GM18526 (cell line): ENCODE results near the gene BCAS1.

Source experiments
- POLR2A ChIP-seq: IDR thresholded peaks from 3 replicates; pipeline ENCODE4 v1.6.1; 2011; ENCODE audit not compliant: insufficient read length; ENCODE audit errors: extremely low read depth

BCAS1 gene

DNA sequence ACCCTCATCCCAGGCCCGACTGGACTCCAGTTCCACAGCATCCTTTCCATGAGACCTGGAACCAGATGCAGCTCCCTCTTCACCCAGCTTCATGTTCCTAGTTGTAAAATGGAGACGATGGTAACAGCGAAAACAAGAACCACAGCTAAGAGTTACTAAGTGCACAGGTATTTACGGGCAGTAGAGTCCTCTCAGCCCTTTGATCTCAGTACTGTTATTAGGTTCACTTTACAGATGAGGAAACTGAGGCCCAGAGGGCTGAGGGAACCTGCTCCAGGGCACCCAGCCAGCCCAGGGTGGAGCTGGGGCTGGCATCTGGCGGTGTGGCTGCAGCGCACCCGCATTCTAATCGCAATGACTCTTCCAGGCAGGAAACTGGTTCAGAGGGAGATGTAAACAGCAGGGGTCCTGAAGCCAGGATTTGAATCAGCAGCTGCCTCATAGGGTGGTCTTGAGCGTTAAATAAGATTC, 858 bp downstream of the BCAS1 start:
- no peak for TF ChIP-seq POLR2A

DNA sequence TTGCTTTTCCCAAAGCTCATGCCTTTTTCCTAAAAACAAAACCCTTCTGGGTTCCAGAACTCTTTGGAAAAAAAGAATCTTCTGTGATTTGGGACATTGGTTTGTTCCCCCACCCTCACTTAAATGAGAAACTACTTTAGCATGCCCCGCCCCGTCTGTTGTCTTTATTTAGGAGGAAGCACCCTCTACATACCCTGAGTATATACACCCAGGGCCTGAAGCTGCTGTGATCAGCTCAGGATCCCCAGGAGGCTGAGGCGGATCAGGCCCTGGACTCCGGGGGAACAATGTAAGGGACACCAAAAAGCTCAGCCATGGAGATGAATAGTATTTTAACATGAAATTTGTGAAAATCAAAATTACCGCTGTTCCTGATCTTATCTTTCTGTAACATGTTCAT, 1.4 kb downstream of the BCAS1 start:
- no peak for TF ChIP-seq POLR2A

DNA sequence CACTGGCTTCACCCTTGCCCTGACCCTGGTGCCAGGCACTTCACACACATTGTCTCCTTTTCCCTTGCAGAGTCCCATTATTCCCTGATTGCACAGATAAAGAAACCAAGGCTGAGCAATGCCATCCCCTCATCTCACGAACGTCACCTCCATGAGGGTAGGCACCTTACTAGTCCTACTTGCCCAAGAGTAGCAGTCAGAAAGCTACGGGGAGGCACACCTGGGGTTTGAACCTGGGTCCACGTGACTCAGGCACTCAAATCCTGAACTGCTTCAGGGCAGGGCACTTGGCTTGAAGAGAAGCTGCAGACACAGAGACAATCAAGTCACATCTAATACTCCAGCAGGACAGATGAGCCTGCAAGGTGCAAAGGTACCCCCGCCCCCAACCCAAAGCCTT, 1.9 kb downstream of the BCAS1 start:
- no peak for TF ChIP-seq POLR2A

DNA sequence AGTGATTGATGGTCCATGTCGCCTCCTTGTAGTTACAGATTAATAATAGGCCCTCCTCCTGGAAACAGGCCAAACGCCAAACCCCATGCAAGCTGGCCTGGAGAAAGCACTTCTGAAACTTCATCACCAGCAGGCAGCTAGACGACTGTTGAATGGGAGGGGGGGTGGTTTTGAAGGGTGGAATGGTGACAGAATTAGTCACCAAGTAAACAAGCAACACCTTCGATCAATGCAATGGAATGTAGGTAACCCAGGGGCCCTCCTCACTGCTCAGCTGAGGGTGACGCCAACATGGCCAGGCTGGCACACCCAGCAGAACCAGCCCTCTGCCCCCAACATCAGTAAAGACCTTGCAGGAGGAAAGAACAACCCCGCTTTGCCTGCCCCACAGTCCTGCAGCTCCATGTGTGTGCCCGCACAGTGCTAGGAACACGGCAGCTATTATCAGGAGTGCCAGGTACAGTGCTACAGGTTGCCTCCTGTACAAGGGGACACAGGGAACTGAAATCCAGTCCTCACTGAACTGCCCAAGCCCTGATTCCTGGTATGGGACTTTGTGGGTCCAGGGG, 2.7 kb downstream of the BCAS1 start:
- TF ChIP-seq POLR2A: no peak

DNA sequence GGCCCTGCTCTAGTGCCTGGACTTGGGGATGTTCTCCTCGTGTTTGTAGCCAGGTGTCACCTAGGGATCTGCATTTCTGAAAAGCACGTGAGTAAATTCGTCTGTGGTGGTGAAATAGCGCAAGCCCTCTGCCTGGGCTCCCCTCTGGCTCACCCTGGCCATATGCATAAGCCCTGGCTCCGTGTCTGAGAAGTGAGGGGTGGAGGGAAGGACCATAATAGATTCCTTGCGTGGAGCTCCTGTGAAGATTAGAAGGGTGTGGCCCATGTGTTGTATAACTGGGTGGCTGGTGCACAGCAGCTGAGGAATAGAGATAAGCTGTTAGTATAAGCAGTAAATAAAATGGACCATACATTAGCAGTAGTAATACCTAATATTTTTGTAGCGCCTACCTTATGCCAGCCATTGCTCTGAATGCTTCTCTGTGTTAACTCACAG, 4.8 kb downstream of the BCAS1 start:
- TF ChIP-seq POLR2A: no peak

DNA sequence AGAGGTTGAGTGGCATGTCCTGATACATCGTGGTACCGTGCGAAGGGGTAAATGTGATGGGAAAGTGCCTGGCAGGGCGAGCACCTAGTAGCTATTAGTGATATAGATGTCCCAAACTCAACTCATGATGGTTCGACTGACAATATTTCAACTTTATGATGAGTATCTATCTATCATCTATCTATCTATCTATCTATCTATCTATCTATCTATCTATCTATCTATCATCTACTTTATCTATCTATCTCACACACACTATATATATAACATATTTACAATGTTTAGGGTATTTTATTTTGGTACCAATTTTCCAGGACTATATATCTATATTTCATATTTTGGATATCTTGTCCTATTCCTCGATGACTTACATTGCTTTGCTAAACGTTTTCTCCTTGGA, 5.5 kb downstream of the BCAS1 start:
- TF ChIP-seq POLR2A: no peak

DNA sequence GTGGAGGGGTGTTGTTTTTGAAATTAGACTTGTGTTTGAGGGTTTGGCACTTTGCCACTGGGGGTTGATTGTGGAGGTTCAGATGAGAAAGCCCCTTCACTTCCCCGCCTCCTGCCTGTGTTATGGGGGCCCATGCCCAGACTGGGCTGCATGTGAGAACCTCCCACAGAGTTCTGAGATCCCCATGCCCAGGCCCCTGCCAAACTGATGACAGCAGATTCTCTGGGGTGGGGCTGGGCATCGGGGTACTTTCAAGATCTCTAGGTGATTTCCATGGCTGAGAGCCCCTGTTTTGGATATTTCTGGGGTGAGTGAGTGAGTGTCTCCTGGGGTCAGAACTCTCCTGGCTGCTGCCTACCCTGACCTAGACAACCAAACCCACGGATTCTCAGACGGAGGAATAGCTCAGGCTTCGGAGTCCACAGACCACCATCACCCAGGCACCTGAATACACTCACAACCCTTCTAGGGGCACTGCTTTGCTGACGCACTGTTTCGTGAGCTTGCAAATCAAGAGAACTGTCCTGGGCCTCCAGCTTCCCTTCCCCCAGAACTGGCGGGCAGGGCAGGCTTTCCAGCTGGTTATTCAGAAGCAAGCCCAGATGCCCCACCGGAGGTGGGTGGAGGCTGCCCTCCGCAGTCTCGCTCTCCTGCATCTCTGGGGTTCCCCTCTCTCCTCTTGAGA, 6.3 kb downstream of the BCAS1 start:
- no peak for TF ChIP-seq POLR2A

DNA sequence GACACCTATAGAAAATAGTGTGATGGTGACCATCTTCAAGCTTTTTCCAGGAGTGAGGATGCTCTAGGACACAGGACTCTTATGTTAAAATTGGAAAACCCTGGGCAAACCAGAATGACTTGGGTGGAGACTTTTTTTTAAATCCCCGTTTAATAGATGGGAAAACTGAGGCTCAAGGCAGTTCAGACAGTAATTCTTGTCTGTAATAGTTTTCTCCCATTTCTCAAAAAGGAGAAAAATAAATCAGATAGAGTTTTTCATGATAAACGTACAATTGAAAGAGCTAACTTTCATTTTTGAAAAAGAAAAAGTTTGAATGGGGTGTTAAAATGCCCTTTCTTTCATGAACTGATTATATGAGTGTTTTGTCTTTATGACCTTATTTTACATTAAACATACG, 6.8 kb downstream of the BCAS1 start:
- no peak for TF ChIP-seq POLR2A

DNA sequence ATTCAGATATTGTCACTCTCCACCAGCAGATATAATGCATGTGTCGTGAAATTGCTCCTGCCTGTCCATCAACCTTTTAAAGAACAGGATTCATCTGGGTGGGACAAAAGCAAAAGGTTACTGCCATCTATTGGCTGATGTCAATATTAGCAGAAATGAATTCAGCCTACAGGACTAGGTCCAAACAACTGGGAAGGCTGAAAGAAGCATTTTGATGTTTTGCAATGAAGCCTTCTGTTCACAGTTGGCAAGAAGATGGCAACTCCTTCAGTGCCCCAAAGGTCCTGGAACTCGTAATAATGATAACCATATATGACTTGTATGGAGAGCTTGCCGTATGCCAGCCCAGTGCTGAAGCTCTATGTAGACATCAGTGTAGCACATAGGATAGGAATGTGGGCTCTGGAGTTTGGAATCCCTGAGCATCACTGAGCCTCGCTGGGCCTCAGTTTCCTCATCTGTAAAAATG, 7.5 kb downstream of the BCAS1 start:
- no peak for TF ChIP-seq POLR2A

DNA sequence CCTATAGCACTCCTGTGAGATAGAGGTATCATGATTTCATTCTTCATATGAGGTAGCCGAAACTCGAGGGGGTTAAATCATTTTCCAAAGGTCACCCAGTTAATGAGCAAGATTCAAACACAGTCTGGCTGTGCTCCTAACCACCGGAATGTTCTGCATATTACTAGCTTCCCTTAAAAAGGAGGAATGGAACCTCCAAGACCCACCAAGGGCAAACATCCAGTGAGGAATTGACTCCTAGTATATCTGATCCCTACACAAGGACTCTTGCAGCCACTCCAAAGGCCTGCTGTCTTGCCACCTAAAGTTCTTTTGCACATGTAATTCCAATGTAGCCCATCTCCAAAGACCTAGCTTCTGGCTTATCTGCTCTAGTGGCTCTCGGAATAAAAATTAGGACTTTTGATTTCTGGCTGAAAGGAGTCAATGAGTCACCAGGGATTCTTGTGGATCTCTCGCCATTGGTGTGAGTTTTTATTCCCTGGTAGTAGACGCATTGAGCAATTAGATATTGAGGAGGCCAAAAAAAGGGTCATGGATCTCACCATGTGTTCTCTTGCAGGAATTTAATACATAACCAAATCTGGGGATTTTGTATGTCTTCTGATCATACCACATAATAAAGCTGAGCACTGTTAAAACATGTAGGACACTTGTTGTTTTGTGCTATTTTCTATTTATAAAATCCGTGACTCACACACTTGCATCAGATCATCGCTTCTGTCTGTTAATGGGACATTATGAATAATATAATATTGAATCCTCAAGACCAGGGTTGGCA, 9.1 kb downstream of the BCAS1 start:
- TF ChIP-seq POLR2A: no peak

DNA sequence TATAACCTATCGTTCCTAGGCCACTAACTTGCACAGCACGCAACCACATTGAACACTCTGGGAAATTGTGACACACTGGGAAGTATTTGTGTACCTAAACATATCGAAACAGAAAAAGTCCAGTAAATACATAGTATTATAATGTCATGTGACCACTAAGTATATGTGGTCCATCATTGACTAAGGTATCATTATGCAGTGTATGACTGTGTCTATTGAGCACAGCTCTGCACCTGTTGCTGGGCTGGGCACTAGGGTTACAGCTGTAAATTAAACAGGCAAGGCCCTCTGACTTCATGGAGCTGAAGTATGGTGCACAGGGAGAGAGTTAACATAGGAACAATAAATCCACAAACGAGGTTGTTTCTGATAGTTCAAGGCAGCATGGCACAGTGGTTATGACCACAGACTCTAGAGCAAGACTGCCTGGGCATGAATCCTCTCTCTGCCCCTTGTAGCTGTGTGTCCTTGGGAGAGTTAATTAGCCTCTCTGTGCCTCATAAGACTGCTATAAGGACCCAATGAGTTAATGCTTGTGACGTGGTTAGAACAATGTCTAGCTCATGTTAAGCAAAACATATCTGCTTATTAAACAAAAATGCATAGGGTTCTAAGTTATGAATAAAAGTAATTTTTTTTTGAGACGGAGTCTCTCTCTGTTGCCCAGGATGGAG, 10.6 kb downstream of the BCAS1 start:
- TF ChIP-seq POLR2A: no peak

DNA sequence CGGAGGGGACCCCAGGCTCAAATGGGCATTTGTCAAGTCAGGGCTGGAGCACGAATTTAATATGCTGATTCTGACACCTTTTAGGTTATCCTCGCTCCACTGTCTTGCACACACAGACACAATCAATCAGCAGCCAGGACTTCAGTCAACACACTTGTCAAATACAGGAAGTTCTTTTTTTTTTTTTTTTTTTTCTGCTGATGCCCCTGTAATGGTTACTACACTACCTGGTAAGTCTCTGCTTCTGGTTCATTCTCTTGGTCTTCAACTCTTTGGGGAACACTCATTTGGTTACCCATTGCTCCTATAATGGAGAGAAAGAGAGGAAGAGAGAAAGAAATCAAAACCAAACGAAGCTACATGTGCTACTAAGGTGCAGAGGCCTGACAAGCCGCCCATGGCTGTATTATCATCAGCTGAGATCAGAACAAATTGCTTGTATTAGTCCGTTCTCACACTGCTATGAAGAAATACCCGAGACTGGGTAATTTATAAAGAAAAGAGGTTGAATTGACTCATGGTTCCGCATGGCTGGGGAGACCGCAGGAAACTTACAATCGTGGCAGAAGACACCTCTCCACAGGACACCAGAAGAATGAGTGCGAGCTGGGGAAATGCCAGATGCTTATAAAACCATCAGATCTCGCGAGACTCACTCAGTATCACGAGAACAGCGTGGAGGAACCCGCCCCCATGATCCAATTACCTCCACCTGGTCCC, 11.8 kb downstream of the BCAS1 start:
- no peak for TF ChIP-seq POLR2A

DNA sequence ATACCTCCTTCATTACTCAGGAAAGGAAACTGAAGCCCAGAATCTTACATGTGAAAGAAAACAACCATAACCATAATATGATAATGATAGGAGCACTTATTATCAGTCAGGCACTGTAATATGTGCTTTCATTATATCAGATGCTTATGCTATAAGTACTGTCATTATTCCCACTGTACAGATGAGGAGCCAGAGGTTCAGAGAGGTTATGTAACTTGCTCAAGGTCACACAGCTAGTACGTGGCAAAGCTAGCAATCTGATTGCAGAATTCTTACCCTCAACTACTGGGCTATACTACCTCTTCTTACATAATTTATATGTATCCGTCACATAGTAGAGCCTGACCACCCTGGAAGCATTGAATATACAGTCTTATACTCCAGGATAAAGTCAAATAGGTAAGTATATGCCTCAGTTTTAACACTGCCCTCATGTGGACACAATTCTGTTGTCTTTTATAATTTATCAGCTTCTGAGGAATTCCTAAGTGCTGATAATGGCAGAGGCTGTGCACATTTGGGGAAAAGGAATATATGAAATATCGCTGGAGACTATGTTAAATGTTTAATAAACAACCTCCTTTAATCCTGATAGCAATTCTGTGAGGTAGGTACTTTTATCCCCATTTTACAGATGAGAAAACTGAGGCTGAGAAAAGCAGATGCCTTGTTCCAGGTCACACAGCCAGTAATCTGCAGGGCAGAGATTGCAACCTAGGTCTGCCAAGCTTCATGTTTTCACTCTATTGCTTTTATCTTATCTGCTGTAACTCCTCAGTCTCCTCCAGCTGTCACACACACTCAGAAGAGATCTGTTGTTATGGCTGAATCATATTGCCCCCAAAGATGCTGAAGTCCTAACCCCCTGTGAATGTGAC, 13.4 kb downstream of the BCAS1 start:
- TF ChIP-seq POLR2A: no peak

DNA sequence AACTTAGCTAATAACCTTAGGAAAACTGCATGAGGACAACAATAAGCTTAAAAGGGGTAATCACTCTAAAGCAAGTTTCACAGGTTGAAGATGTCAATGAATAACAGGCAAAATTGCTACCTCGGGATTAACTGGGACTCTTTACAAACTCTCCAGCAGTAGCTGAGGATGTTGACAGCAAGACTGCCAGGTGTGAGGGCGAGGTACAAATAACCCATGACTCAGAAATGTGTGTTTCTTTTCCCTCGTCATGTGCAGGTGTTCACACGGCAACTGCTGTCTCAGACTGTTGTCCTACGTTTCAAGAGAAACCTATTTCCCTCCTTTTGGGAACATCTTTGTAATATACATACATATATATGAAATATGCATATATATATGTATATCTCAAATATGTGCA, 15.9 kb downstream of the BCAS1 start:
- no peak for TF ChIP-seq POLR2A

DNA sequence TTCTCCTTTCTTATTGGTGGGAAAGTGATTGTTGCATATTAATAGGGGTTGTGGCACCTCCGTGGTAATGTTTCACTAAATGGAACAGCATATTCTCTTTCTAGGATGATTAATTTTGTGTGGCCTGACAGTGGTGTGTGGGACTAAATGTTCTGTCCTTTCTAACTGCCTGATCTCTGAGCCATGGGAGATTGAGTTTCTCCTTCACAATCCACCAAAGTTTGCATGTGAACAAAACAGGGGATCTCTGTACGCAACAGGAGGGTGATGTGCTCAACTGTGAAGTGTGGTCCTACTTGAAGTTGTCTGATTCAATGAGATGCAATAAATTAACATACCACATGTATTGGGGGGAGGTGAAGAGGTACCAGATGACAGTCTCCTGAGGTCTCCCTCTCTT, 19.3 kb downstream of the BCAS1 start:
- TF ChIP-seq POLR2A: no peak
